MM.1S (cell line): ENCODE measurements around the gene LTBP1.

Experiments
- DNase-seq: peaks from one replicate; pipeline ENCODE4 v3.0.0-alpha.2; 2015
- H2AFZ ChIP-seq: fragments of 300-600 bp; sonication (generic); 2 replicates; pipeline ENCODE4 v1.6.0; 2016; ENCODE audit warnings: antibody characterized with exemption, low read length
- H3F3A ChIP-seq: fragments of 300-600 bp; sonication (generic); 2 replicates; pipeline ENCODE4 v1.6.1; 2016; ENCODE audit warnings: mild to moderate bottlenecking, antibody characterized with exemption, low read length, moderate library complexity, mixed read lengths; ENCODE audit not compliant: insufficient read depth
- H3K27ac ChIP-seq: fragments of 300-600 bp; sonication (generic); 2 replicates; pipeline ENCODE4 v1.5.1; 2016; ENCODE audit warnings: mild to moderate bottlenecking, low read length
- H3K27me3 ChIP-seq: fragments of 300-600 bp; sonication (generic); replicated peaks from 2 replicates; pipeline ENCODE4 v1.6.0; 2016; ENCODE audit warnings: low read length; ENCODE audit not compliant: insufficient read depth
- H3K36me3 ChIP-seq: fragments of 300-600 bp; sonication (generic); replicated peaks from 2 replicates; pipeline ENCODE4 v1.6.1; 2016; ENCODE audit warnings: mild to moderate bottlenecking, low read length, mixed read lengths; ENCODE audit not compliant: insufficient read depth
- H3K4me1 ChIP-seq: fragments of 300-600 bp; sonication (generic); 2 replicates; pipeline ENCODE4 v1.6.1; 2016; ENCODE audit warnings: low read length, mixed read lengths
- H3K4me2 ChIP-seq: fragments of 300-600 bp; sonication (generic); 2 replicates; pipeline ENCODE4 v1.6.0; 2016; ENCODE audit warnings: low read depth, low read length
- H3K4me3 ChIP-seq: fragments of 300-600 bp; sonication (generic); 2 replicates; pipeline ENCODE4 v1.5.1; 2016; ENCODE audit warnings: low read length, mixed read lengths
- H3K79me2 ChIP-seq: fragments of 300-600 bp; sonication (generic); 2 replicates; pipeline ENCODE4 v1.6.1; 2016; ENCODE audit warnings: mixed run types, low read length, mixed read lengths
- H3K9ac ChIP-seq: fragments of 300-600 bp; sonication (generic); 2 replicates; pipeline ENCODE4 v1.6.1; 2016; ENCODE audit warnings: low read length, mixed read lengths
- H3K9me2 ChIP-seq: fragments of 300-600 bp; sonication (generic); replicated peaks from 2 replicates; pipeline ENCODE4 v1.6.1; 2016; ENCODE audit warnings: mild to moderate bottlenecking, low read length, mixed read lengths; ENCODE audit not compliant: insufficient read depth
- H3K9me3 ChIP-seq: fragments of 300-600 bp; sonication (generic); replicated peaks from 2 replicates; pipeline ENCODE4 v1.6.1; 2016; ENCODE audit warnings: mild to moderate bottlenecking, low read length, mixed read lengths; ENCODE audit not compliant: insufficient read depth
- H4K20me1 ChIP-seq: fragments of 300-600 bp; sonication (generic); 2 replicates; pipeline ENCODE4 v1.6.1; 2016; ENCODE audit warnings: mild to moderate bottlenecking, low read length, moderate library complexity, mixed read lengths; ENCODE audit not compliant: insufficient read depth
- CTCF ChIP-seq: fragments of 300-600 bp; sonication (generic); IDR thresholded peaks from 2 replicates; pipeline ENCODE4 v1.5.1; 2016; ENCODE audit warnings: antibody characterized with exemption, low read length, mixed read lengths
- EZH2 ChIP-seq: fragments of 300-600 bp; sonication (generic); optimal IDR thresholded peaks from 2 replicates; pipeline ENCODE3; 2017; ENCODE audit warnings: low read depth, mild to moderate bottlenecking, antibody characterized with exemption, low read length, mixed read lengths
- EZH2phosphoT487 ChIP-seq: fragments of 300-600 bp; sonication (generic); IDR thresholded peaks from 2 replicates; pipeline ENCODE4 v1.6.1; 2018; ENCODE audit warnings: antibody characterized with exemption, low read length

Gene LTBP1

GRCh38 chr2:33337385-33337960 lies 390.7 kb downstream of the LTBP1 start:
- Histone ChIP-seq H3K4me3 (no peak overlapping the region), H3K27me3 (no peaks in the 10 kb centered on the region), H3K9me3 (no peaks in the 10 kb centered on the region), H3K9ac (no peak overlapping the region), H3K4me1 (no peaks in the 10 kb centered on the region), H4K20me1 (no peaks in the 10 kb centered on the region), H3K4me2 (no peak overlapping the region), H3K79me2 (no peaks in the 10 kb centered on the region), H3K36me3 (no peaks in the 10 kb centered on the region), H3K27ac (no peak overlapping the region), H3F3A (no peaks in the 10 kb centered on the region), H2AFZ (no peak overlapping the region), H3K9me2 (no peaks in the 10 kb centered on the region)
- TF ChIP-seq EZH2phosphoT487 (no peak), EZH2 (no peak)
- no peak for DNase-seq

GRCh38 chr2:33337981-33338380 lies 391.2 kb downstream of the LTBP1 start:
- no peaks in the 10 kb centered on the region for H3K36me3 ChIP-seq
- no peaks in the 10 kb centered on the region for H3F3A ChIP-seq
- no peaks in the 10 kb centered on the region for H3K4me1 ChIP-seq
- no peak overlapping the region for H3K4me3 ChIP-seq
- H3K9me3 ChIP-seq: no peaks in the 10 kb centered on the region
- H3K27ac ChIP-seq: no peak overlapping the region
- no peak overlapping the region for H2AFZ ChIP-seq
- DNase-seq: no peak
- no peaks in the 10 kb centered on the region for H3K9me2 ChIP-seq
- H3K27me3 ChIP-seq: no peaks in the 10 kb centered on the region
- TF ChIP-seq CTCF (no peak), EZH2 (no peak), EZH2phosphoT487 (no peak)
- H4K20me1 ChIP-seq: no peaks in the 10 kb centered on the region
- no peak overlapping the region for H3K9ac ChIP-seq
- H3K4me2 ChIP-seq: no peak overlapping the region
- no peaks in the 10 kb centered on the region for H3K79me2 ChIP-seq

- Histone ChIP-seq H3K79me2 (no peaks in the 10 kb centered on the region), H2AFZ (no peak overlapping the region), H3K9me3 (no peaks in the 10 kb centered on the region), H4K20me1 (no peaks in the 10 kb centered on the region), H3K27me3 (no peaks in the 10 kb centered on the region), H3F3A (no peaks in the 10 kb centered on the region), H3K4me1 (no peaks in the 10 kb centered on the region), H3K36me3 (no peaks in the 10 kb centered on the region), H3K9me2 (no peaks in the 10 kb centered on the region), H3K4me3 (no peak overlapping the region), H3K9ac (no peak overlapping the region), H3K27ac (no peak overlapping the region), H3K4me2 (no peak overlapping the region)
- no peak for TF ChIP-seq CTCF
- no peak for TF ChIP-seq EZH2phosphoT487
- no peak for TF ChIP-seq EZH2
- DNase-seq: no peak
Observed at GRCh38 chr2:33339269-33339668, 392.5 kb downstream of the LTBP1 start.

DNA sequence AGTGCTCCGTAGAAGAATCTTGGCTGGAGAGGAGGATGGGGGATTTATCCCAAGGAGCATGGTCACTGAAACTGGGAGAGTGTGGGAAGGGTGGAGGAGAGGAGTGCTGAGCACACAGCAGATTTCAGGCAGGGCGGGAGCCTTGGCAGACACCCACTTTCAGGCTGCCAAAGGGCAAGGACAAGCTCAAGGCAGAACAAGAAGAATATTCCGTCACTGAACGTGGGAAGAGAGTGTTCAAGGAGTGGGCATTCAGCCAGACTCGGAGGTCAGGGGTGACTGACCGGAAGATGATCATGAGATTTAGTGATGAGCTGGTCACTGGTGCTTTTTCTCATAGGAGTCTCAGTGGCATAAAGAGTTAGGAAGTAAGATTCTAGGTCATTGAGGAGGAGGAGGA lies 393.5 kb downstream of the LTBP1 start:
- no peak for TF ChIP-seq EZH2
- no peak for TF ChIP-seq EZH2phosphoT487
- TF ChIP-seq CTCF: no peak
- H3K9me3 ChIP-seq: no peaks in the 10 kb centered on the region
- no peaks in the 10 kb centered on the region for H3K9me2 ChIP-seq
- H3F3A ChIP-seq: no peaks in the 10 kb centered on the region
- no peak overlapping the region for H3K4me2 ChIP-seq
- H4K20me1 ChIP-seq: no peaks in the 10 kb centered on the region
- no peaks in the 10 kb centered on the region for H3K27me3 ChIP-seq
- H3K27ac ChIP-seq: no peak overlapping the region
- H2AFZ ChIP-seq: no peak overlapping the region
- no peaks in the 10 kb centered on the region for H3K36me3 ChIP-seq
- no peaks in the 10 kb centered on the region for H3K4me1 ChIP-seq
- no peak overlapping the region for H3K4me3 ChIP-seq
- H3K9ac ChIP-seq: no peak overlapping the region
- no peaks in the 10 kb centered on the region for H3K79me2 ChIP-seq
- no peak for DNase-seq
